Duodenal mucosa (tissue), 2 donors: Measurements from ENCODE around the gene NUP50.

Source experiments
- H3K27ac ChIP-seq: one replicate; pipeline ENCODE4 v1.7.0; 2013; ENCODE audit warnings: low read depth, low read length
- H3K27me3 ChIP-seq, 2 donors: one replicate each; pipeline ENCODE4 v1.7.0; 2013; ENCODE audit warnings: low read length in 2 of 2, control low read depth in 1 of 2; ENCODE audit not compliant: insufficient read depth in 2 of 2, control insufficient read depth in 1 of 2
- H3K36me3 ChIP-seq, 2 donors: one replicate each; pipeline ENCODE4 v1.7.0; 2013; ENCODE audit warnings: low read length in 2 of 2, control low read depth in 1 of 2; ENCODE audit not compliant: insufficient read depth in 2 of 2, control insufficient read depth in 1 of 2
- H3K4me1 ChIP-seq, 2 donors: one replicate each; pipeline ENCODE4 v1.7.0; 2013; ENCODE audit warnings: low read length in 2 of 2, control low read depth in 1 of 2; ENCODE audit not compliant: insufficient read depth in 2 of 2, control insufficient read depth in 1 of 2
- H3K4me3 ChIP-seq, 2 donors: one replicate each; pipeline ENCODE4 v1.7.0; 2013; ENCODE audit warnings: low read length in 2 of 2, low read depth in 1 of 2
- H3K9ac ChIP-seq, 2 donors: one replicate each; pipeline ENCODE4 v1.7.0; 2013; ENCODE audit warnings: low read length in 2 of 2, low read depth in 1 of 2
- H3K9me3 ChIP-seq, 2 donors: one replicate each; pipeline ENCODE4 v1.7.0; 2013; ENCODE audit warnings: low read length in 2 of 2, control low read depth in 1 of 2; ENCODE audit not compliant: control insufficient read depth in 1 of 2

The NUP50 gene

DNA sequence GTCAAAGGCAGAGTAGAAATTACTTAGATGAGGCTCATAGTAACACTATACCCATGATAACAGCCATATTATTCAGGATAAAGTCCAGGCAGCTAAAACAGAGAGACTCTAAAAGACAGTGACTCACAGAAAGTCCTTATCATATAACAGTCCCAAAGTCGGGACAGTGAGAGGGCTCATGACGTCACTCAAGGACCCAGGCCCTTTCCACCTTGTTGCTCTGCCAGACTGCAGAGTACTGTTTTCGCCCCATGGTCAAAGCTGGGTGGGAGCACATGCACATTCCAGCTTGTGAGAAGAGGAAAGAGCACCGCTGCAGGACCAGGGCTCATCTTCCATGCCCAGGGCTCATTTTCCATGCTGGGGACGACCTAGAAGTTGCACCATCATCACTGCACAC is 29.4 kb upstream of the NUP50 start:
- H3K4me3 ChIP-seq, result no peak overlapping the region
- H3K4me1 ChIP-seq, result peaks cover 3 to 10% of the 10 kb centered on the region in 2 donors
- H3K36me3 ChIP-seq, result peaks cover 10 to 11% of the 10 kb centered on the region in 2 donors
- H3K27ac ChIP-seq, result no peak overlapping the region
- no peak overlapping the region for H3K9ac ChIP-seq
- H3K27me3 ChIP-seq, result no peaks in the 10 kb centered on the region
- peaks cover 4 to 10% of the 10 kb centered on the region in 2 donors for H3K9me3 ChIP-seq

DNA sequence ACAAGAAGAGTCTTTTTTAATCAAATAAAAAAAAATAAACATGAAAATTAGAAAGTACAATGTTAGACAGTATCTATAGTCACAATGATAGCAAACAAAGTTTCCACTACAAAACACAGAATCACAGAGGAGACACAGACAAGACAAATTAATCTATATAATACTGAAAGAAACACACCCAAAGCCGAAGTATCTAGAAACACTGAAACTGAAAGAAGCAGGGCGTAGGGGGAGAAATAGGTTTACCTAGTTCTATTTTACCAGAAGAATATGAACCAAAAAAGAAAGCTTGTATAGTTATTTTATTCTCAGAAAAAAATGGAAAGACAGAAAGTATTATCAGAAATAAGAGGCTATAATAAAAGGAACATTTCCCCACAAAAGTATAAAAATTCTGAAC is 27.1 kb upstream of the NUP50 start:
- Histone ChIP-seq H3K27ac (no peak overlapping the region), H3K9me3 (peaks cover 4 to 10% of the 10 kb centered on the region in 2 donors), H3K27me3 (no peaks in the 10 kb centered on the region), H3K4me3 (no peak overlapping the region), H3K36me3 (peaks cover 10 to 11% of the 10 kb centered on the region in 2 donors), H3K4me1 (no peaks in the 10 kb centered on the region), H3K9ac (no peak overlapping the region)

DNA sequence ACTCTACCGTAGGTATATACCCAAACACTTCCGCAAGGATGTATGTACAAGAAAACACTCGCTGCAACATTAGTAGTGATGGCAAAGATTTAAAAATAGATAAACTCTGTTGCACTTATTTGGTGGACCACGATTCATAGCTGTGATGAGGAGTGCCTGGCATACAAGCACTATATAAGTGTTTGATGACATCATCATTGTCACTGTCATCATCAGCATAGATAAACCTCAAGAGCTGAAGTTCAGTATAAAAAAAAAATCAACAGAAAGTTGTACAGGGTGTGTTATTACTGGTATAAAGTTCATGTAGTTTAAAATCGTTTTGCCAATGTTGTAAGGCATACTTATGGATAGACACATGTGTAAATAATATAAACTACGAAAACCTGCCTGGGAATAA is 24.0 kb upstream of the NUP50 start:
- no peak overlapping the region for H3K27ac ChIP-seq
- no peak overlapping the region for H3K4me3 ChIP-seq
- H3K27me3 ChIP-seq, result no peaks in the 10 kb centered on the region
- peaks cover 0 to 2% of the 10 kb centered on the region in 2 donors for H3K9me3 ChIP-seq
- no peaks in the 10 kb centered on the region for H3K4me1 ChIP-seq
- no peak overlapping the region for H3K9ac ChIP-seq
- H3K36me3 ChIP-seq, result peaks cover 0 to 1% of the 10 kb centered on the region in 2 donors

DNA sequence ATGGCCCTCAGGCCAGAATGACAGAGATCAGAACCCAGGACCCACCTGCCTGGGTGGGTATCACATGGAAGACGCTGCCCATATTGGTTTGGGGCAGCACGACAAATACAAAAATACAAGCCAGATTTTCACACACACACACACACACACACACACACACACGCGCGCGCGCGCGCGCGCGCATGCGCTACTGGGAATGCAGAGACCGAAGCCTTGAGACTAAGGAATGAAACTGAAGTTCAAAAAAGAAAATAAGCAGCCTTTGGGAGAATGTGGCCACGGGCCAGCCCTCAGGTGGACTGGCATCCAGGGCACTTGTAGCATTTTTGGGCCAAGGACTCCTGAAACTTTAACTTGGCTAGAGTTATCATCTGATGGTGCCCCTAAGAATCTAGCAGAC is 21.3 kb upstream of the NUP50 start:
- Histone ChIP-seq H3K27ac (no peak overlapping the region), H3K36me3 (no peaks in the 10 kb centered on the region), H3K9ac (no peak overlapping the region), H3K9me3 (no peaks in the 10 kb centered on the region), H3K4me1 (no peaks in the 10 kb centered on the region), H3K27me3 (no peaks in the 10 kb centered on the region), H3K4me3 (no peak overlapping the region)

DNA sequence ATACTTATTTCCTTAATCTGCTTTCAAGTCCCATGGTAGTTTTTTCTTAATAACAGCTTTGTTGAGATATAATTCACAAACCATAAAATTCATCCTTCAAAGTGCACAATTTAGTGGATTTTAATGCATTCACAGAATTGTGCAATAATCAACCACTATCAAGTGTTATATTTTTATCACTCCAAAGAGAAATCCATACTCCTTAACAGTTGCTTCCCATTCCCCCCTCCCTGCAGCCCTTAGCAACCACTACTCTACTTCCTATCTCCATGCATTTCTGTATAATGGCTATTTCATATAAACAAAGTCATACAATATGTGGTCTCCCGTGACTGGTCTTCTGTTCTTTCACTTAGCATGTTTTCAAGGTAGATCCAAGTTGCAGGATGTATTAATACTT is 18.8 kb upstream of the NUP50 start:
- Histone ChIP-seq H3K4me1 (no peaks in the 10 kb centered on the region), H3K36me3 (no peaks in the 10 kb centered on the region), H3K9me3 (no peaks in the 10 kb centered on the region), H3K4me3 (no peak overlapping the region), H3K27me3 (no peaks in the 10 kb centered on the region), H3K9ac (no peak overlapping the region), H3K27ac (no peak overlapping the region)

DNA sequence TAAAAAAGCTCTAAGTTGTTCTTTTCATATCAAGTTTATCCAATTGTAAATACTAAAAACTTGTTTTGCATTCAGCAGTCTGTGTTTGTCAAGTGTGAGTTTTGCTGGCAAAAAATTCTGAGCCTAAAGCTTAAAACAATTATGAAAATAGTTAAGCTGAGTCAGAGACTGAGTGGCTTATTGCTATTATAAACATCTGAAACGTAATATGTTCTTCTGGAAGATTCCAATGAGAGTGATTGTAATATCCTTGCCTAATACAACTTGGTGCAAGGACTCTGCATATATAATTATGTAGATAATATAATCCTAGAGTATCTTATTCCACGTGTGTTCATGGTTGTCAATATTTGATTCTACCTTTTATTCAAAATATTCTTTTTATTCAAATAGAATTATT is 14.1 kb upstream of the NUP50 start:
- Histone ChIP-seq H3K9ac (no peak overlapping the region), H3K36me3 (no peaks in the 10 kb centered on the region), H3K27me3 (no peaks in the 10 kb centered on the region), H3K27ac (no peak overlapping the region), H3K4me1 (peaks cover 0 to 8% of the 10 kb centered on the region in 2 donors), H3K4me3 (no peak overlapping the region), H3K9me3 (no peaks in the 10 kb centered on the region)

DNA sequence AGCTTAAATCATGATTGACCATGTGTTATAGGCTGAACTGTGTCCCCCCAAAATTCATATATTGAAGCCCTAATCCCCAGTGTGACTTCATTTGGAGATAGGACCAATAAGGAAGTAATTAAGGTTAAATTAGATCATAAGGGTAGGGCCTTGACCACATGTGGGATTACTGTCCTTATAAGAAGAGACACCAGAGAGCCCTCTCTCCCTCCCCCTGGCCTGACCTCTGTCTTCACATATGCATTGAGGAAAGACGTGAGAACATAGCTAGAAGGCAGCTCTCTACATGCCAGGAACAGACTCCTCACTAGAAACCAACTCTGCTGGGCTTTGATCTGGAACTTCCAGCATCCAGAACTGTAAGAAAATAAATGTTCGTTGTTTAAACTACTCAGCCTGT is 13.6 kb upstream of the NUP50 start:
- Histone ChIP-seq H3K9ac (no peak overlapping the region), H3K27me3 (no peaks in the 10 kb centered on the region), H3K4me1 (peaks cover 0 to 8% of the 10 kb centered on the region in 2 donors), H3K9me3 (no peaks in the 10 kb centered on the region), H3K4me3 (no peak overlapping the region), H3K36me3 (no peaks in the 10 kb centered on the region), H3K27ac (no peak overlapping the region)

DNA sequence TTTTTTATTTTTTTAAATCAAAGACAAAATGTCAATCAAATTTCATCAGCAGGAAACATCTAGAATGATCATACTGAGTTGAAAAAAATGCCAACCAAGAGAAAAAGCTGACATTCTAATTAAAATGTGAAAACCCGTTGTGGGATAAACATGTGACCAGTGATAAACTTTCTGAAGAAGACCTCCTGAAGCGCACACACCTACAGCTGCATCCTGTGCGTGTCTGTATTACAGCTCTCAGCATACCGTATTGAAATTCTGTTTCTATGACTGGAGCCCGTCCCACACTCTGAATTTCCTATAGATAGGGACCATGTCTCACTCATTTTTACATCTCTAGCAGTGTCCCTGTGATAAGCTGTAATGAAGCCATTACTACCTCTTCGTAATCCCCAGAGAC is 12.2 kb upstream of the NUP50 start:
- no peaks in the 10 kb centered on the region for H3K9me3 ChIP-seq
- H3K27ac ChIP-seq, result no peak overlapping the region
- peaks cover 0 to 8% of the 10 kb centered on the region in 2 donors for H3K4me1 ChIP-seq
- H3K36me3 ChIP-seq, result no peaks in the 10 kb centered on the region
- H3K4me3 ChIP-seq, result no peak overlapping the region
- no peak overlapping the region for H3K9ac ChIP-seq
- no peaks in the 10 kb centered on the region for H3K27me3 ChIP-seq

DNA sequence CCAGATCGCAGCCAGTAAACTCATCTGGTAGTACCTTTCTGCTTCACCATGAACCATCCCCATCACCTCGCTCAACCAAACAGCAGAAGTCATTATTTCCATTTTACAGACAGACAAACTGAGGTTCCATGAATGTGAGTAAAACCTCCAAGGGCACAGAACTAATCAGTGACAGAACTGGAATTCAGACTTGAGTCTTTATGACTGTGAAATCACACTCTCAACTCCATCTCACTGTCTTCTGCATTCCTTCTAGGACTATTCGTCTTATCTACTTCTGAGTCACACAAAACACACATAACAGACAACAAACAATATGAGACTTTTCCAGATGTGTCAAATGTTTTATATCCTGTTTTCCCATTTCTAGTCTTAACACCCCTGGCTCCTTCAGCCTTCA is 9.3 kb upstream of the NUP50 start:
- H3K36me3 ChIP-seq, result peaks cover 0 to 11% of the 10 kb centered on the region in 2 donors
- H3K9ac ChIP-seq, result no peak overlapping the region
- H3K27ac ChIP-seq, result no peak overlapping the region
- no peaks in the 10 kb centered on the region for H3K9me3 ChIP-seq
- no peak overlapping the region for H3K4me3 ChIP-seq
- no peaks in the 10 kb centered on the region for H3K27me3 ChIP-seq
- H3K4me1 ChIP-seq, result peaks cover 7 to 22% of the 10 kb centered on the region in 2 donors

DNA sequence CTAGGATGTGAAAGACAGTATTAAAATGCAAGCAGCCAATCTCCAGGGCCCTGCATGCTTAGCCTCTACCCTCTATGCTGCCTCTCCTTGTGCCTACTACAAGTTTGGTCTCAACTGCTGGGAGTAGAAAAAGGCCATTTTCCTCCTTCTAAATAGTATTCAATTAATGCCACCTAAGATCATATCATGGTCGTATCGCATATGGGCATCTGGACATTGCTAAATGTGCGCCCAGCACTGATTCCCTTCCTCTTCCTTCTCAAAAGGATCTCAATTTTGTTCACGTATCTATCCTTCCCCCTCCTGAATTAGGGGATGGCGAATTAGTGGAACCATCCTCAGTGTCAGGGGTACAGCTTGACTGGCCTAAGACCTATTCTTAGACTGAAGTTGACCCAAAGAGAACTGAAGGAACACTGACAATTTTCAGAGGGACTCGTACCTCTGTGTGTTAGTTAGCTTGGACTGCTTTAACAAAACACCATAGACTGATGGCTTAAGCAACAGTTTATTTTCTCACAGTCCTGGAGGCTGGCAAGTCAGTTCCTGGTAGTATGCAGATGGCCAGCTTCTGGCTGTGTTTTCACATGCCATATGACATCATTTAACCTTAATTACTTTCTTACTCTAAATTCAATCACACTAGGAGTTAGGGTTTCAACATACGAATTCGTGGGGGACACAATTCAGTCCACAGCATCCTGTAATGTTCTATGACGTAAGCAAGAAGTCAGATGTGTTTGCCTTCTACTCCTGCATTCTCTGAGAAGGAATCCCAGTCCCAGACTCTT is 8.5 kb upstream of the NUP50 start:
- Histone ChIP-seq H3K27ac (no peak overlapping the region), H3K4me1 (peaks cover 15 to 27% of the 10 kb centered on the region in 2 donors), H3K9me3 (no peaks in the 10 kb centered on the region), H3K27me3 (no peaks in the 10 kb centered on the region), H3K36me3 (peaks cover 0 to 11% of the 10 kb centered on the region in 2 donors), H3K9ac (no peak overlapping the region), H3K4me3 (no peak overlapping the region)
